GM19023 (cell line): ENCODE measurements around the gene SYNE2.
"Not testable (repeated sequence)": the region's sequence is repeated elsewhere in the genome, so short reads cannot be mapped to it uniquely, and the experiment has no call there.

Source experiments
- ATAC-seq: cut with Tn5 transposase; IDR thresholded peaks from one replicate; pipeline ENCODE4 v1.9.1; 2021; ENCODE audit warnings: mild to moderate bottlenecking, moderate library complexity; ENCODE audit not compliant: unreplicated experiment

SYNE2 gene

DNA sequence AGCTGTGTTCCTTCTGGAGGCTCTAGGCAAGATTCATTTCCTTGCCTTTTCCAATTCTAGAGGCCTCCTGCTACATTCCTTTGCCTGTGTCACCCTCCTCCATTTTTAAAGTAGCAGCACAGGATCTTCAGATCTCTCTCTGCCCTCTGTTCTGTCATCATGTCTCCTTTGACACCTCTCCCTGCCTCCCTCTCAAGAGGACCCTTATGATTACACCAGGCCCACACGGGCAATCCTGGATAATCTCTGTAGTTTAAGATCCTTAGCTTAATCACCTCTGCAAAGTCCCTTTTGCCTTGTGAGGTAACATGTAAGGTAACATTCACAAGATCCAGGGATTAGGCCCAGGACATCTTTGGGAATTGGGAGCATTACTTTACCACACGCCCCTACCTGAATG is 155.2 kb downstream of the SYNE2 start:
- ATAC-seq = no peak

DNA sequence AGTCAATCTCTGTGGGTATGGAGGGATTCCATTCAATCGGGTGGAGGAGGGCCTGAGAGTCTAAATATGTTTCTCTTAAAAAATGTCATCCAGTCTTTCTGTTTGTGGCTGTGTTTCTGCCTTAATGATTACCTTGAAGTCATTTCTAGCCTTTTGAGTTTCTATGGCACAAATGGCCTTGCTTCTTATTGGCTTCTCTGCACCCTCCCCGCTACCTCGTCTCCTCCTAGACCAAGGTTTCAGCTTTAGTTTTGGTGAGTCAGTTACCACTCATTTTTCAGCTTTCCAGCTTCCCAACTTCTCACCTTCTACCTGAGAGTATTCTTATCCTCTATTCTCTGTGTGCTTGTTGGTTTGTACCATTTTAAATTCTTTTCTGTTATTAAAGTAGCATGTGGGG is 159.2 kb downstream of the SYNE2 start:
- no peak for ATAC-seq

- no peak for ATAC-seq
Measured at GRCh38 chr14:64012720-64013119, 159.9 kb downstream of the SYNE2 start.

DNA sequence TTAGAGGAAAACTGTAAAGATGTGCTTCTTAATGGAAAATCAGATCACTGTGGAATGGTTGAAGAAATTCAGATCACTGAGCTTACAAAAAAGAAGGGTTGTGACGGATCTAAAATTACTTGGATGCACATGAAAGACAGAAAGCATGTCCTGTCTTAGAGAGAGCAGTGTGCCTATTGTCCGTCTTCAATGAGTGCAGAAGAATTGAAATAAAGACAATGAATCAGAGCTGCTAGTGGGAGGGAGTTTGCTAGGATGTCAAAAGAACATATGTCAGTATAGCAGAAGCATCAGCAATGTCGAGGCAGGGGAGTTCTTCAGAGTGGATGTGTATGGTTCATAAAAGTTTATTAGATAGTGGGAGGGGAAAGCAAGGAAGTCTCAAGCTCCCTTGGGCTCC is 172.7 kb downstream of the SYNE2 start:
- ATAC-seq = no peak

GRCh38 chr14:64026600-64026999 is 173.8 kb downstream of the SYNE2 start:
- ATAC-seq = no peak

DNA sequence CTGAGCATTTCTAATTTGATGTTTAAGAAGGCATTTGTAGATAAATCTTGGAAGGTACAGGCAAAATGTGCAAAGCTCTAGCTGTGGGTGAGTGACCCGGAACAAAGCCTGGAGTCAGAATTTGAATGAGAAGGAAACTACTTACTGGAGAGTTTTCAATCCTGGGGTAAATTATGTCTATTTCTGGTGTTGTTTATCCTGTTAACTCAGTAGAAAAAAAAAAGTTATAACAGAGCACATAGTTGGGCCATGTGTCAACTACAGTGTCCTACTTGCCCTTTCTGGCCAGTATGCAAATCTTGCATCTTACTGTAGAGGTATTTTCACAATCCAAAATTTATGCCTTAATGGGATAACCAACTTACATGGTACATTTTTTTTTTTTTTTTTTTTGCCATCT is 182.3 kb downstream of the SYNE2 start:
- ATAC-seq = no peak

GRCh38 chr14:64037869-64038745 is 185.3 kb downstream of the SYNE2 start:
- not testable (repeated sequence) for ATAC-seq

DNA sequence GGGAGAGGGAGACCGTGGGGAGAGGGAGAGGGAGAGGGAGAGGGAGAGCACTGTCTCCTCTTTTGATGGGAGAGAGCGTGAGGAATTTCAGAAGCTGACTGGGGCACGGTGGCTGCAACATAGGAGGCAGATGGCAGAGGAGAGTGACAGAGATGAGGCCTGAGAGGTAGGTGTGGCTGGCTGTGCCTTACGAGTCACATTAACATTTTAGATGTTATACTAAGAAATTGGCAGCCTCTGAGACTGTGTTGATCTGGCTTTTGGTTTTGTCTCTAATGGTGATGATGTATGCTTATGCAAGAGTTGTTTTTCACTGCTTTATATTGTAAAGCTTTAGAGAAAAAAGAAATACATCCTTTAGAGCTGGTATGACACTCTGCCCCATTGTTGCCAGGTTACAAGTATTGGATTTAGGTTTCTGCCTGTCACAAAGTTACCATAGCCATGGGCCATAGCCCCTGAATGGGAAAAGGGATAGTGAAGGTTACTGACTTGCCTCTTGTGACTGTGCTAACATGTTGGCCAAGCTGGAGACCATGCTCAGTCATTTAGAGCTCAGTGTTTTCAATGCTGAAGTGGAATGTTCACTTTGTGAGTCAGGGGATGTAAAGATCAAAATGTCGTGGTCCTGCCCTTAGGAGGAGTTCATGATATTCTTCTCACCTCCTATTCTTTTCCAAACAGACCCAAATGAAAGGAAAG is 186.2 kb downstream of the SYNE2 start:
- no peak for ATAC-seq

DNA sequence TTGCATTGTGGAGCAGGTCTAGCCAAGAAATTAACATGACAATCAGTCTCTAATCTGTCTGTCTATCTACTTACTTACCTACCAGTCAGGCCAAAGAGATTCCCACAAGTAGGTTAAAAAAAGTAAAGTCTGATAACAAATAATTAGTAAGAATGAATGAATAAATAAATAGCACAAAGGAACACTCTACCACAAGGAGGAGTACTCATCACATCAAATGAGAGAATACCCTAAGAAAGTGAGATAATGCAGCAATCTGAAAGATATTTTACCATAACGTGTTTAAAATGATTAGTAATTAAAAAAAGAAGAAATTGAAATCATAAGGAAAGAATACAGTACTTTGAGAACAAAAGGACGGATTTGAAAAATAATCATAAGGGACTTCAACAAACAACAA is 187.2 kb downstream of the SYNE2 start:
- ATAC-seq = no peak

DNA sequence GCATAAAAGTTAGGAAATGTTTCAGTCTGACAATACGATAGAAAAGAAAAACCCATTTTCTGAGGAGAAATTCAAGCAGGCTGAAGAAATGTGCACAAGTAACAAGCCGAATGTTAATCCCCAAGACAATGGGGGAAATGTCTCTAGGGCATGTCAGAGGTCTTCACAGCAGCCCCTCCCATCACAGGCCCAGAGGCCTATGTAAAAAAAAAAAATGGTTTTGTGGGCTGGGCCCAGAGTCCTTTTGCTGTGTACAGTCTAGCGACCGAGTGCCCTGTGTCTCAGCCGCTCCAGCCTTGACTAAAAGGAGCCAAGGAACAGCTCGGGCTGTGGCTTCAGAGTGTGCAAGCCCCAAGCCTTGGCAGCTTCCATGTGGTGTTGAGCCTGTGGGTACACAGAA is 190.5 kb downstream of the SYNE2 start:
- not testable (repeated sequence) for ATAC-seq

GRCh38 chr14:64045091-64045490 is 192.3 kb downstream of the SYNE2 start:
- no peak for ATAC-seq

DNA sequence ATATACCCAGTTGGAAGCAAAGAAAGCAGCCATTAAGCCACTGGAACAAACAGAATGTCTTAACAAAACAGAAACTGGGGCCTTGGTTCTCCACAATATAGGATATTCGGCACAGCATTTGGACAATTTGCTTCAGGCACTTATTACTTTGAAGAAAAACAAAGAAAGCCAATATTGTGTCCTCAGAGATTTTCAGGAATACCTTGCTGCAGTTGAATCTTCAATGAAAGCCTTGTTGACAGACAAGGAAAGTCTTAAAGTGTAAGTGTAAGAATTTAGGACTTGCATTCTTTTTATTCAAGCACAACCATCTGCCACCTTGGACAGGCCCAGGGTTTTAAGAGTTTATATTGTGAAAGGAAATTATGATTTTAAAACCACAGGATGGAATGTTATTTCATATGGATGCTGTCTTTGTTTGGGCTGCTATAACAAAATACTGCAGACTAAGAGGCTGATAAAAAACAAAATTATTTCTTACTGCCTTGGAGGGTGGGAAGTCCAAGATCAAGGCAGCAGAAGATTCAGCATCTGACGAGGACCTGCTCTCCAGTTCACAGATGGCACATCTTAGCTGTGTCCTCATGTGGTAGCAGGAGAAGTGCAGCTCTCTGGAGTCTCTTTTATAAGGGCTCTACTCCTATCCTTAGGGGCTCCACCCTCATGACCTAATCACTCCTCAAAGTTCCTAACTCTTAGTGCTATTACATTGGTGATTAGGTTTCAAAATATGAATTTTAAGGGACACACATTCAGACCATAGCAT is 197.0 kb downstream of the SYNE2 start:
- no peak for ATAC-seq

- no peak for ATAC-seq
Measured at GRCh38 chr14:64053694-64054669, 201.2 kb downstream of the SYNE2 start.

DNA sequence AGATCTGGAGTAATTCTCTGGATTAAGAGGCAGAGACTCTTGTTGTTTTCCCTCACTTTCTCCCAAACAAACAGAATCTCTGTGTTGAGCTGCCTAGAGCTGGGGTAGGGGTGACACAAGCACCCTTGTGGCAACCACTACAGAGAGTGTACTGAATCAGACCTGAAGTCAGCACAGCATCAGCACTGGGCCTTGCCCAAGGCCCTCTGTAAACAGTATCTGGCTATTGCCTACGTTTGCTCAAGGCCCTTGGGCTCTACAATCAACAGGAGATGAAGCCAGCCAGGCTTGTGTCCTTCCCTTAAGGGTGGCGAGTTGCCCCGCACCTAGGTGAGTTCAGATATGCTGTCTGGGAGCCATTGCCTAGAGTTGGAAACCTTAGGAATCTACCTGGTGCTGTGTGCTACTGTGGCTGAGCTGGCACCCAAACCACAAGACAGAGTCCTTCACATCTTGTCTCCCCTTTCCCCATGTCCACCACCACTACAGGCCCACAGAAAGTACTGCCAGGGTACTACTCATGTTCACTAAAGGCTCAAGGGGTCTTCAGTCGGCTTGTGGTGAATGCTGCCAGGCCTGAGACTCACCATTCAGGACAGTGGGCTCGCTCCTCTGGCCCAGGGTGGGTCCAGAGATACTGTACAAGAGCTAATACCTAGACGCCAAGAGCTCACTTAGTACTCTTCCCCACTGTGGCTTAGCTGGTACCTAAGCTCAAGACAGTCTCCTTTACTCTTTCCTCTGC is 206.8 kb downstream of the SYNE2 start:
- no peak for ATAC-seq

DNA sequence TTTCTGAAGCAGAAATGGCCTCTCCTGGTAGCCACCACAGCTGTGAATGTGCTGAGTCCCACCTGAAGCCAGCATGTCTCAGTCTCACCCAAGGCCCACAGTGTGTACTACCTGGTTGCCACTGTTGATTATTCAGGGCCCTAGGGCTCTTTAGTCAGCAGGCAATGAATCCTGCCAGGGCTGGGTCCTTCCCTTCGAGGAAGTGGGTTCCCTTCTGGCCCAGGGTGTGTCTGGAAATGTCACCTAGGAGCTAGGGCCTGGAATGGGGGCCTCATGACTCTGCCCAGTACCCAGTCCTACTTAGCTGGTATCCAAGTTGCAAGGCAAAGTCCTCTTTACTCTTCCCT is 207.4 kb downstream of the SYNE2 start:
- no peak for ATAC-seq

GRCh38 chr14:64060648-64061096 is 207.9 kb downstream of the SYNE2 start:
- ATAC-seq = no peak

DNA sequence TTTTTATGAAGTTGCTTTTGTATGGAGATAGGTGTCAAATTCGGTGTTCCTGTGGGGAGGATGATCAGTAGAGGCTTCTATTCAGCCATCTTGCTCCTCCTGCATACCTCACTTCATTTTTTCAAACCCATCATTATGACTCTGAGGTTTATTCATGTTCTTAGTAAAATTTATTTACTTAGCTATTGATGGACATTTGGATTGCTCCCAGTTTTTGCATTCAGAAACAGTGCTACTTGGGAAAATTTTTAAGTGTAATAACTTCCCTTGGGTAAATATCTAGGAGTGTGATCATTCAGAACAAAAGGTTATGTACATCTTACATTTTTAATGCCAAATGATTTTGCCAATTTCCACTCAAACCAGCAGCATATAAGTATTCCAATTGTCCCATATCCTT is 208.3 kb downstream of the SYNE2 start:
- no peak for ATAC-seq

- ATAC-seq = no peak
Measured at GRCh38 chr14:64061706-64062105, 208.9 kb downstream of the SYNE2 start.

GRCh38 chr14:64062381-64063115 is 209.7 kb downstream of the SYNE2 start:
- no peak for ATAC-seq
